ENCODE data around the gene CPEB1. TPM values are rescaled to one million over a fixed set of nuclear protein-coding genes. Genes with fewer than 3 reads are reported as not detected.

Gene CPEB1
- total and polyA plus RNA-seq, 2 of the 13 experiments (the other 11 are each of a cell fraction or from before 2014, with no cell fraction given) = 0.03 to 0.07 TPM

- H3K9me3 ChIP-seq (ENCODE audit: low read length) = no peaks in the 10 kb centered on the region
- ChIA-PET CTCF (ENCODE audit: low intra/inter-chr PET ratio, low total read pairs) (no interaction called here), POLR2A (no interaction called here)
- no peak overlapping the region for H3K9ac ChIP-seq (ENCODE audit: insufficient read depth, low read depth, low read length)
- no peaks in the 10 kb centered on the region for H4K20me1 ChIP-seq (ENCODE audit: insufficient read depth, low read length)
- no peak overlapping the region for H3K4me2 ChIP-seq (ENCODE audit: low read depth, low read length)
- 0% methylated on average over 2 of the region's 2 CpGs for WGBS (ENCODE audit: low lambda C conversion rate)
- H3K36me3 ChIP-seq (replicated peaks in 1 of 2; ENCODE audit: control insufficient read depth in 1 of 2, insufficient read depth in 2 of 2, low read length in 2 of 2) = no peaks in the 10 kb centered on the region
- no peaks in the 10 kb centered on the region for H3K4me1 ChIP-seq (ENCODE audit: insufficient read depth, low read length)
- no peak overlapping the region for H3K4me3 ChIP-seq (replicated peaks in 1 of 3; ENCODE audit: insufficient read depth in 1 of 3, low read depth in 2 of 3, low read length in 3 of 3)
- in situ Hi-C loops (cut with HindIII; ENCODE audit: extremely low pct_ligation_motif_present, low pct_unique_long_range_greater_than_20kb) (no loop called here), intact Hi-C loops (cut with micrococcal nuclease; ENCODE audit: unreplicated experiment) (no loop called here)
- no peaks in the 10 kb centered on the region for H3K79me2 ChIP-seq (ENCODE audit: insufficient read depth, low read length)
- H2AFZ ChIP-seq (ENCODE audit: low read length) = no peak overlapping the region
- BruUV-seq (replicated peaks) = no TSS peak
- ATAC-seq (no peak), DNase-seq (ENCODE audit: low spot score) (no peak), FAIRE-seq (no peak)
- no peak for TF ChIP-seq STAT5B (CRISPR knock-in tag; IDR thresholded peaks at IDR 0.05)
- no peak for TF ChIP-seq ZBTB3 (CRISPR knock-in tag; IDR thresholded peaks at IDR 0.05; ENCODE audit: borderline replicate concordance, low read depth)
- no peak for TF ChIP-seq MED13 (CRISPR knock-in tag; IDR thresholded peaks at IDR 0.05)
- TF ChIP-seq PHF20 (CRISPR knock-in tag; IDR thresholded peaks at IDR 0.05) = no peak
- no peak for TF ChIP-seq REST (IDR thresholded peaks at IDR 0.05; ENCODE audit: borderline replicate concordance in 1 of 2, low read depth in 1 of 2, low read length in 2 of 2)
- TF ChIP-seq ZNF639 (CRISPR knock-in tag; conservative IDR thresholded peaks at IDR 0.05) = no peak
- TF ChIP-seq ETV6 (CRISPR knock-in tag; conservative IDR thresholded peaks at IDR 0.05) = no peak
- no peak for TF ChIP-seq GLMP (CRISPR knock-in tag; IDR thresholded peaks at IDR 0.05; ENCODE audit: borderline replicate concordance)
- TF ChIP-seq ZNF142 (CRISPR knock-in tag; IDR thresholded peaks at IDR 0.05) = no peak
- H3K27ac ChIP-seq (ENCODE audit: extremely low read length, insufficient read depth, low read length) = no peak overlapping the region
- H3K27me3 ChIP-seq (ENCODE audit: control insufficient read depth in 1 of 2, insufficient read depth in 2 of 2, low read length in 2 of 2) = peaks cover 0 to 24% of the 10 kb centered on the region in 2 experiments; a peak in 3 of 5 replicates
Measured at GRCh38 chr15:82641129-82641798, 5.9 kb downstream of the CPEB1 start.

All from HepG2 (cell line).